OCI-LY3 (cell line): Measurements from ENCODE around the gene NOS1.

Experiments
- CTCF ChIP-seq: fragments of 200-600, 300-600 bp; sonication (generic); IDR thresholded peaks from 2 replicates; pipeline ENCODE4 v1.5.1; 2014; ENCODE audit warnings: antibody characterized with exemption, low read length, low read depth
- EZH2phosphoT487 ChIP-seq: fragments of 200-600 bp; shearing (Covaris generic); IDR thresholded peaks from 2 replicates; pipeline ENCODE4 v1.6.1; 2018; ENCODE audit warnings: antibody characterized with exemption, mixed run types, low read depth

DNA sequence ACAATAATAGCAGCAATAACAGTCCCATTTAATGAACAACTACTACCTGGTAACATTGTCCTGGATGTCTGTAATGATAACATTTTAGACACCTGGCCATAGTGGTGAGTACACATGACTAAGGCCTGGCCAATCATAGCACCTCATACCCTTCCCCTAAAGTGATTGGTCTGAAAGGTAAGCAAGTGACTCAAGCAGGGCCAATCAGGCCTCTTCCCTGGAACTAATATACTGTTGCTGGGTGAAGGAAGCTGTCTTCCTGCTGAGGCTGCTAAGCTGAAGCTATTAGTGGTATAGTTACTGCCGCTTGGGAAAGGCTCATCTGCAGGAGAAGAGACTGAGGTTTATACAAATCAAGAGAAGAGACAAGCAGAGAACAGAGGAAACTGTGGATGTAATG lies 18.7 kb upstream of the NOS1 start:
- TF ChIP-seq CTCF (no peak), EZH2phosphoT487 (no peak)
